ENCODE data around the gene COL27A1. TPM values are rescaled to one million over a fixed set of nuclear protein-coding genes. Genes with fewer than 3 reads are reported as not detected.

Gene COL27A1
- total RNA-seq, 1 experiment from 2014 or later = 37.0 TPM

- Histone ChIP-seq H3K36me3 (ENCODE audit: insufficient read depth, low read length, poor library complexity, severe bottlenecking) (no peaks in the 10 kb centered on the region), H3K27me3 (replicated peaks; ENCODE audit: insufficient read depth, low read depth, low read length, poor library complexity) (no peaks in the 10 kb centered on the region), H3K27ac (ENCODE audit: low read depth, low read length, poor library complexity, severe bottlenecking) (no peak overlapping the region), H3K4me1 (ENCODE audit: insufficient read depth, low read length, poor library complexity, severe bottlenecking) (peaks cover 13% of the 10 kb centered on the region), H3K4me3 (ENCODE audit: low read depth, low read length, poor library complexity, severe bottlenecking) (no peak overlapping the region), H3K9me3 (ENCODE audit: low read depth, low read length, poor library complexity, severe bottlenecking) (no peaks in the 10 kb centered on the region)
- BruUV-seq (replicated peaks) = no TSS peak
- CTCF ChIA-PET = no interaction called here
- POLR2A ChIA-PET (ENCODE audit: low non-redundant PET) = no interaction called here
- no peak for DNase-seq (ENCODE audit: low spot score)
- TF ChIP-seq CTCF (conservative IDR thresholded peaks at IDR 0.05; ENCODE audit: low read depth, low read length) = no peak
- no peak for TF ChIP-seq EZH2 (IDR thresholded peaks at IDR 0.05; ENCODE audit: borderline replicate concordance, low read depth, low read length, poor library complexity, severe bottlenecking)
- intact Hi-C loops (cut with micrococcal nuclease; ENCODE audit: unreplicated experiment) = no loop called here
These were observed 106.7 kb downstream of the COL27A1 start for GRCh38 chr9:114261987-114262386.

- Histone ChIP-seq H3K27ac (ENCODE audit: low read depth, low read length, poor library complexity, severe bottlenecking) (no peak overlapping the region), H3K4me3 (ENCODE audit: low read depth, low read length, poor library complexity, severe bottlenecking) (no peak overlapping the region), H3K4me1 (ENCODE audit: insufficient read depth, low read length, poor library complexity, severe bottlenecking) (peaks cover 13% of the 10 kb centered on the region), H3K36me3 (ENCODE audit: insufficient read depth, low read length, poor library complexity, severe bottlenecking) (no peaks in the 10 kb centered on the region), H3K27me3 (replicated peaks; ENCODE audit: insufficient read depth, low read depth, low read length, poor library complexity) (no peaks in the 10 kb centered on the region), H3K9me3 (ENCODE audit: low read depth, low read length, poor library complexity, severe bottlenecking) (no peaks in the 10 kb centered on the region)
- ChIA-PET CTCF (interaction anchor here (1.0 kb wide), 1 partner anchor 156 kb away, joined by 4 read pairs; no protein-coding TSS in a partner anchor), POLR2A (ENCODE audit: low non-redundant PET) (no interaction called here)
- no peak for DNase-seq (ENCODE audit: low spot score)
- no TSS peak for BruUV-seq (replicated peaks)
- intact Hi-C loops (cut with micrococcal nuclease; ENCODE audit: unreplicated experiment) = no loop called here
- TF ChIP-seq CTCF (conservative IDR thresholded peaks at IDR 0.05; ENCODE audit: low read depth, low read length) = 0 out of 2 replicates have a peak, but pooled peaks have one; percentile 27
- TF ChIP-seq EZH2 (IDR thresholded peaks at IDR 0.05; ENCODE audit: borderline replicate concordance, low read depth, low read length, poor library complexity, severe bottlenecking) = no peak
These were observed 108.6 kb downstream of the COL27A1 start for GRCh38 chr9:114263853-114264510.

- DNase-seq (ENCODE audit: low spot score) = no peak
- Histone ChIP-seq H3K27ac (ENCODE audit: low read depth, low read length, poor library complexity, severe bottlenecking) (no peak overlapping the region), H3K4me3 (ENCODE audit: low read depth, low read length, poor library complexity, severe bottlenecking) (no peak overlapping the region), H3K36me3 (ENCODE audit: insufficient read depth, low read length, poor library complexity, severe bottlenecking) (no peaks in the 10 kb centered on the region), H3K27me3 (replicated peaks; ENCODE audit: insufficient read depth, low read depth, low read length, poor library complexity) (no peaks in the 10 kb centered on the region), H3K4me1 (ENCODE audit: insufficient read depth, low read length, poor library complexity, severe bottlenecking) (peaks cover 5% of the 10 kb centered on the region), H3K9me3 (ENCODE audit: low read depth, low read length, poor library complexity, severe bottlenecking) (no peaks in the 10 kb centered on the region)
- CTCF ChIA-PET = interaction anchor here (1.0 kb wide), 1 partner anchor 157 kb away, joined by 4 read pairs; no protein-coding TSS in a partner anchor
- BruUV-seq (replicated peaks) = no TSS peak
- intact Hi-C loops (cut with micrococcal nuclease; ENCODE audit: unreplicated experiment) = no loop called here
- TF ChIP-seq EZH2 (IDR thresholded peaks at IDR 0.05; ENCODE audit: borderline replicate concordance, low read depth, low read length, poor library complexity, severe bottlenecking) (no peak), CTCF (conservative IDR thresholded peaks at IDR 0.05; ENCODE audit: low read depth, low read length) (no peak)
- POLR2A ChIA-PET (ENCODE audit: low non-redundant PET) = no interaction called here
These were observed 109.6 kb downstream of the COL27A1 start for GRCh38 chr9:114264806-114265550.

All from A673 (cell line).